Ectodermal cell (in vitro differentiated cells): Measurements from ENCODE around the gene SREBF1.

ENCODE experiments used
- H3K27ac ChIP-seq: 2 replicates; pipeline ENCODE4 v1.7.0; 2013; ENCODE audit warnings: mild to moderate bottlenecking, low read depth, low read length; ENCODE audit not compliant: insufficient read depth, poor library complexity, severe bottlenecking
- H3K27me3 ChIP-seq: 2 replicates; pipeline ENCODE4 v1.7.0; 2013; ENCODE audit warnings: mild to moderate bottlenecking, low read length; ENCODE audit not compliant: insufficient read depth, control insufficient read depth, poor library complexity, severe bottlenecking
- H3K36me3 ChIP-seq: one replicate; pipeline ENCODE4 v1.7.0; 2013; ENCODE audit warnings: low read length; ENCODE audit not compliant: control insufficient read depth, insufficient read depth
- H3K4me1 ChIP-seq: one replicate; pipeline ENCODE4 v1.7.0; 2013; ENCODE audit warnings: low read length; ENCODE audit not compliant: control insufficient read depth, insufficient read depth
- H3K4me3 ChIP-seq: 2 replicates; pipeline ENCODE4 v1.7.0; 2013; ENCODE audit warnings: low read depth, low read length, control low read depth; ENCODE audit not compliant: insufficient read depth
- H3K9me3 ChIP-seq: 2 replicates; pipeline ENCODE4 v1.7.0; 2013; ENCODE audit warnings: mild to moderate bottlenecking, low read length, moderate library complexity; ENCODE audit not compliant: control insufficient read depth
- WGBS, 2 experiments: methylation state at CpG; one replicate each; pipeline ENCODE4 v1.1.7; 2013; ENCODE audit warnings: missing lambda C conversion rate in 2 of 2; 5-methylcytosine and 5-hydroxymethylcytosine counted together

Gene SREBF1

DNA sequence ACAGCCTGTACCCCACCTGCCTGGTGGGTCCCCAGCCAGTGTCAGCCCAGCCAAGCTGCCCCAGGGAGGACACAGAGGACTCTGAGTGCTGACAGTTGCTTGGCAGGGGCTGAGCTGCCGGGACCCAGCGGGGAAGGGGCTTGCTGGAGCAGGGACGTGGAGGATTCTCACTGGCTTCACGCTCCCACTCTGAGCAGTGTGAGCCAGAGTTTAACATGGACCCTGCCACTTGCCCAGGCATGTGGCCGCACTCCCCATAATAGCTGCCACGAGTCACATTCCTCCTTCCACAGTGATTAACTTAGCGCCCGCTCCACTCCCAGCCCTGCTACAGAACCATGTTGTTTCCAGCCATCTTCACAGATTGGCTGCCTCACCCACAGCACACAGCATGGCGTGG, 31.2 kb downstream of the SREBF1 start:
- Histone ChIP-seq H3K4me3 (no peak overlapping the region), H3K27ac (no peak overlapping the region), H3K4me1 (peaks cover 5% of the 10 kb centered on the region), H3K9me3 (no peaks in the 10 kb centered on the region), H3K36me3 (peaks cover 8% of the 10 kb centered on the region), H3K27me3 (peaks cover 23% of the 10 kb centered on the region)
- WGBS, 2 experiments: 86 to 88% methylated on average over 9 of the region's 9 CpGs

DNA sequence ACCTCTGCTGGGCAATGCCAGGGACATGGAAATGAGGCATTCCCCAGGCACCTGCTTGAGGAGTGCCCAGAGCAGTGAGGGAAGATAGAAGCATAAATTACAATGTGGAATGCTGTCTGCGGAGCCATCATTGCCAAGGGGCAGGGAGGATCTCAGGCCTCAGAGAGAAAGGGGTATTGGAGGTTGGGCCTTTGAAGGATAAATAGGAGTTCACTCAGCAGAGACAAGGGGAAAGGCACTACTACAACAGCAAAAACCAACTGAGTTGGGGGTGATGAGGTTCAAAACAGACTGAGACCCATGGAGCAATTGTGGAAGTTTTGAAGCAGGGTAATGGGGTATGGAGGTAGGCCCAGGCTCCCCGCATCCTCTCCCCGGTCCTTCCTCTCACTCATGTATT, 32.8 kb downstream of the SREBF1 start:
- H3K27me3 ChIP-seq: peaks cover 7% of the 10 kb centered on the region
- H3K36me3 ChIP-seq: peaks cover 8% of the 10 kb centered on the region
- no peaks in the 10 kb centered on the region for H3K9me3 ChIP-seq
- no peak overlapping the region for H3K27ac ChIP-seq
- 94 to 95% methylated on average over 3 of the region's 3 CpGs for WGBS, 2 experiments
- H3K4me3 ChIP-seq: no peak overlapping the region
- peaks cover 8% of the 10 kb centered on the region for H3K4me1 ChIP-seq

DNA sequence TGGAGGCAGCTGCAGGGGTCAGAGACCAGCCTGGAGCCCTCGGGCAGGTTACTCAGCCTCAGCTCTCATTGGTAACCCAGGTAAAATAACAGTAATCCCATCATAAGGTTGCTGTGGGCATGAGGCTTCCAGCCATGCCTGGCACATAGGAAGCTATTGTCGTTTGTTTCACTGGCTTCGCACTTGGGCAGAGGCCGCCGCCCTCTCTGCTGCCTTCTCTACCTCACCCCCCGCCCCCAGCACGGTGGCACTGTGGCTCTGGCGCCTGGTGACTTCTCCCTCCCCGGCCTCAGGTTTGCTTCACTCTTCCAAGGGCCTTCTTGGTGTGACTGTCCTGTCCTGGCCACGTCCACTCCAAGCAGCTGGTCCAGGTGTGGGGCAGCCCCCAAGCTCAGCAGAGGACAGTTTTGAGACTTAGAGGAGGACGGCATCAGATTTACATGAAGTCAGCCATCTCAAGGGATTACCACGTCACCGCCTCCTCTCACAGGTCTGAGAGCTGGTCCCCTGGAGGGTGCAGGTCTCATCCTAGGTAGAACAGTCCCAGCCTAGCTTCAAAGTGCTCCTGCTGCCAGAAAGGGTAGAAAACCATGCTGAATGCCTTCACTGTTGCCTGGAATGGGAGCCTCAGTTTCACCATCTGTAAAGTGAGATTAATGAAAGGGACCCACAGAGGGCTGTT, 34.8 kb downstream of the SREBF1 start:
- Histone ChIP-seq H3K27ac (no peak overlapping the region), H3K4me3 (no peak overlapping the region), H3K9me3 (no peaks in the 10 kb centered on the region), H3K4me1 (peaks cover 12% of the 10 kb centered on the region), H3K27me3 (no peaks in the 10 kb centered on the region), H3K36me3 (peaks cover 8% of the 10 kb centered on the region)
- 90 to 93% methylated on average over 13 of the region's 13 CpGs for WGBS, 2 experiments

DNA sequence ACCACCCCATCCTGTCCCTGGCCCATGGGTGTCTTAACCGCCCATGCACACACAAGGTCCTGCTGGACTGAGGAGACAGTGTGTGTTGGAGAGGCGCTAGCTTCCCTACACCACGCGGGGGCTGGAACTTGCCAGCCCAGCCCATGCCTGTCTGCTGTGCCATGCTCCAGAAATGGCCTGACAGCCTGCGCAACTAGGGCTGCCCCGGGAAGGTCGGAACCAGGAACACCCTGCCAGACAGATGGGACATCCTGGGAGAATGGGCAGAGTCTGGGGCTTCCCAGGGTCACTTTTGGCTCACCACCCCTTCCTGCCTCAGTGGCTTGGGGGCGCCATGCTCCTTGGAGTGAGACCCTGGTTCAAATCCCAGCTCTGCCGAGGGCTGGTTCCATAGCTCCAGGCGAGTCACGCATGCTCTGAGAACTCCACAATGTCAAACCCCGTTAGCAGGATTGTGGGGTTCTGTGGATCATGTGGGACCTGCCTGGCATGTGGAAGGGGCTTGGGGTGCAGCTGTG, 36.2 kb downstream of the SREBF1 start:
- 94 to 95% methylated on average over 12 of the region's 12 CpGs for WGBS, 2 experiments
- Histone ChIP-seq H3K4me1 (peaks cover 12% of the 10 kb centered on the region), H3K4me3 (no peak overlapping the region), H3K27me3 (no peaks in the 10 kb centered on the region), H3K27ac (no peak overlapping the region), H3K36me3 (peaks cover 10% of the 10 kb centered on the region), H3K9me3 (no peaks in the 10 kb centered on the region)

DNA sequence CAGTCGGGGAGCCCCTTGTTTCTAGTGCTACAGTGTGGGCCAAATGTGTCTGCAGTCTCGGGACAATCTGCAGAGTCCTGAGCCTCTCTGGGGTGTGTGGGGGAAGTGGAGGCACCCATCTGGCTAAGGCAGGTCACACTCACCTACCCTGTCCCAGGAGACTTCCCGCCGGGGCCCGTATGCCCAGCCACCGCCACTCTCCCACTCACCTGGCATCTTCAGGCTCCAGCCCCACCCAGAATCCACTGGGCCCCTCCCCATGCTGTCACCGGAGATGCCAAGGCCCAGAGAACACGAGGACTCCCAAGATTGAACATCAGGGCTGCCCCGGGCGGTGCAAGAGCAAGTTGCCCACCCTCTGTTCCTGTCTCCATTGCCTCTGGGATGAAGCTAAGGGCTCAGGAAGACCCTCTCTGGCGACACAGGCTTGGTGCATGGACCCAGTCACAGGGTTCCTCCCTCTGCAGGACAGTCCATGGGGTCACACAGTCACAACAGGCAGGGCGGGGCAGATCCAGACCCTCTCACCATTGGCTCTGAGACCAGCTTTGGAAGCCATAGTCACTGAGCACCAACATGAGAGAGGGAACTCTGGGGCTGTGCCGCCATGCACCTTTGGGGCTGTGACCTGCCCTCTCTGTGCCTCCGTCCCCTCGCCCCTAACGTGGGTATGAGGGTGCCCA, 38.1 kb downstream of the SREBF1 start:
- Histone ChIP-seq H3K27ac (no peak overlapping the region), H3K9me3 (no peaks in the 10 kb centered on the region), H3K4me3 (no peak overlapping the region), H3K4me1 (peaks cover 12% of the 10 kb centered on the region), H3K36me3 (peaks cover 11% of the 10 kb centered on the region), H3K27me3 (no peaks in the 10 kb centered on the region)
- 93 to 94% methylated on average over 16 of the region's 16 CpGs for WGBS, 2 experiments

DNA sequence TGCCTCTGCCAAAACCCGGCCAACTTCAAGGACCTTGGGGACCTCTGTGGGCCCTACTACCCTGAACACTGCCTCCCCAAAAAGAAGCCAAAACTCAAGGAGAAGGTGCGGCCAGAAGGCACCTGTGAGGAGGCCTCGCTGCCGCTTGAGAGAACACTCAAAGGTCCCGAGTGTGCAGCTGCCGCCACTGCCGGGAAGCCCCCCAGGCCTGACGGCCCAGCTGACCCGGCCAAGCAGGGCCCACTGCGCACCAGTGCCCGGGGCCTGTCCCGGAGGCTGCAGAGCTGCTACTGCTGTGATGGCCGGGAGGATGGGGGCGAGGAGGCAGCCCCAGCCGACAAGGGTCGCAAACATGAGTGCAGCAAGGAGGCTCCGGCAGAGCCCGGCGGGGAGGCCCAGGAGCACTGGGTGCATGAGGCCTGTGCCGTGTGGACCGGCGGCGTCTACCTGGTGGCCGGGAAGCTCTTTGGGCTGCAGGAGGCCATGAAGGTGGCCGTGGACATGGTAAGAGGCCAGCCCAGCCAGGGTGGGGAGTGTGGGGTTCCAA, 38.7 kb downstream of the SREBF1 start:
- Histone ChIP-seq H3K4me1 (peaks cover 15% of the 10 kb centered on the region), H3K9me3 (no peaks in the 10 kb centered on the region), H3K4me3 (no peak overlapping the region), H3K36me3 (peaks cover 14% of the 10 kb centered on the region), H3K27me3 (no peaks in the 10 kb centered on the region), H3K27ac (no peak overlapping the region)
- WGBS, 2 experiments: 94 to 96% methylated on average over 25 of the region's 25 CpGs

DNA sequence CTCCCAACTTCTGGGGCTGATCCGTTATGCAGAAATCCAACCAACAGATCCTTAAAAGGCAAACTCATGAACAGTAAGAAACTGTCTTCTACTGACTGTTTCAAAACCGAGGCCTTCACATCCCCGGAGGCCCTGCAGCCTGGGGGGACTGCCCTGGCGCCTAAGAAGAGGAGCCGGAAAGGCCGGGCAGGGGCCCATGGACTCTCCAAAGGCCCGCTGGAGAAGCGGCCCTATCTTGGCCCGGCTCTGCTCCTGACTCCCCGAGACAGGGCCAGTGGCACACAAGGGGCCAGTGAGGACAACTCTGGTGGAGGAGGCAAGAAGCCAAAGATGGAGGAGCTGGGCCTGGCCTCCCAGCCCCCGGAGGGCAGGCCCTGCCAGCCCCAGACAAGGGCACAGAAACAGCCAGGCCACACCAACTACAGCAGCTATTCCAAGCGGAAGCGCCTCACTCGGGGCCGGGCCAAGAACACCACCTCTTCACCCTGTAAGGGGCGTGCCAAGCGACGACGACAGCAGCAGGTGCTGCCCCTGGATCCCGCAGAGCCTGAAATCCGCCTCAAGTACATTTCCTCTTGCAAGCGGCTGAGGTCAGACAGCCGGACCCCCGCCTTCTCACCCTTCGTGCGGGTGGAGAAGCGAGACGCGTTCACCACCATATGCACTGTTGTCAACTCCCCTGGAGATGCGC, 39.5 kb downstream of the SREBF1 start:
- H3K27me3 ChIP-seq: no peaks in the 10 kb centered on the region
- H3K4me1 ChIP-seq: peaks cover 22% of the 10 kb centered on the region
- no peaks in the 10 kb centered on the region for H3K9me3 ChIP-seq
- no peak overlapping the region for H3K27ac ChIP-seq
- 95% methylated on average over 30 of the region's 30 CpGs for WGBS, 2 experiments
- H3K36me3 ChIP-seq: peaks cover 14% of the 10 kb centered on the region
- no peak overlapping the region for H3K4me3 ChIP-seq

DNA sequence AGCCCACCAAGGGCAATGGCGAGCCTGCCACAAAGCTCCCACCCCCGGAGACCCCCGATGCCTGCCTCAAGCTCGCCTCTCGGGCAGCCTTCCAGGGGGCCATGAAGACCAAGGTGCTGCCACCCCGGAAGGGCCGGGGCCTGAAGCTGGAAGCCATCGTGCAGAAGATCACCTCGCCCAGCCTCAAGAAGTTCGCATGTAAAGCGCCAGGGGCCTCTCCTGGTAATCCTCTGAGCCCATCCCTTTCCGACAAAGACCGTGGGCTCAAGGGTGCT, 40.1 kb downstream of the SREBF1 start:
- H3K4me3 ChIP-seq: no peak overlapping the region
- no peaks in the 10 kb centered on the region for H3K9me3 ChIP-seq
- no peak overlapping the region for H3K27ac ChIP-seq
- H3K27me3 ChIP-seq: peaks cover 5% of the 10 kb centered on the region
- peaks cover 27% of the 10 kb centered on the region for H3K4me1 ChIP-seq
- WGBS, 2 experiments: 94 to 95% methylated on average over 13 of the region's 13 CpGs
- peaks cover 14% of the 10 kb centered on the region for H3K36me3 ChIP-seq

DNA sequence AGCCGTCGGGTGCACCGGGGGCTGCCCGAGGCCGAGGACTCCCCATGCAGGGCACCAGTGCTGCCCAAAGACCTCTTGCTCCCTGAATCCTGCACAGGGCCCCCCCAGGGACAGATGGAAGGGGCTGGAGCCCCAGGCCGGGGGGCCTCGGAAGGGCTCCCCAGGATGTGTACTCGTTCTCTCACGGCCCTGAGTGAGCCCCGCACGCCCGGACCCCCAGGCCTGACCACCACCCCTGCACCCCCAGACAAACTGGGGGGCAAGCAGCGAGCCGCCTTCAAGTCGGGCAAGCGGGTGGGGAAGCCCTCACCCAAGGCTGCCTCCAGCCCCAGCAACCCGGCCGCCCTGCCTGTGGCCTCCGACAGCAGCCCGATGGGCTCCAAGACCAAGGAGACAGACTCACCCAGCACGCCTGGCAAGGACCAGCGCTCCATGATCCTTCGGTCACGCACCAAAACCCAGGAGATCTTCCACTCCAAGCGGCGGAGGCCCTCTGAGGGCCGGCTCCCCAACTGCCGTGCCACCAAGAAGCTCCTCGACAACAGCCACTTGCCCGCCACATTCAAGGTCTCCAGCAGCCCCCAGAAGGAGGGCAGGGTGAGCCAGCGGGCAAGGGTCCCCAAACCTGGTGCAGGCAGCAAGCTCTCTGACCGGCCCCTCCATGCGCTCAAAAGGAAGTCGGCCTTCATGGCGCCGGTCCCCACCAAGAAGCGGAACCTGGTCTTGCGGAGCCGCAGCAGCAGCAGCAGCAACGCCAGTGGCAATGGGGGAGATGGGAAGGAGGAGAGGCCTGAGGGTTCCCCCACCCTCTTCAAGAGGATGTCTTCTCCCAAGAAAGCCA, 40.6 kb downstream of the SREBF1 start:
- H3K9me3 ChIP-seq: no peaks in the 10 kb centered on the region
- WGBS, 2 experiments: 95 to 96% methylated on average over 40 of the region's 40 CpGs
- H3K4me3 ChIP-seq: no peak overlapping the region
- H3K4me1 ChIP-seq: peaks cover 33% of the 10 kb centered on the region
- H3K27ac ChIP-seq: no peak overlapping the region
- peaks cover 8% of the 10 kb centered on the region for H3K27me3 ChIP-seq
- peaks cover 14% of the 10 kb centered on the region for H3K36me3 ChIP-seq
